PC-3 (cell line): Measurements from ENCODE around the gene PRTFDC1. TPM values are rescaled to one million over a fixed set of nuclear protein-coding genes. Genes with fewer than 3 reads are reported as not detected.

ENCODE experiments used
- ATAC-seq: fragments of 200-7000 bp; cut with Tn5 transposase; 2 replicates; pipeline ENCODE4 v1.9.1; 2020; ENCODE audit warnings: mild to moderate bottlenecking, moderate library complexity
- BruUV-seq: library from RNA; stranded (reverse); fragments of 400-500 nt; replicated peaks from 2 replicates; lab custom pipeline; 2021; lab: Mats Ljungman, UMichigan
- CTCF ChIA-PET: fragments of 300-600 bp; sonication (Branson Sonifier 250); formaldehyde crosslinking; loops from one replicate; lab custom pipeline; 2022; ENCODE audit warnings: antibody characterized with exemption; lab: Charles Lee
- POLR2A ChIA-PET: fragments of 300-600 bp; sonication (Branson Sonifier 250); formaldehyde crosslinking; loops from one replicate; lab custom pipeline; 2022; ENCODE audit warnings: antibody characterized with exemption; ENCODE audit not compliant: unreplicated experiment; lab: Charles Lee
- DNase-seq: peaks from one replicate; pipeline ENCODE4 v3.0.0-alpha.2; 2015
- H2AFZ ChIP-seq: fragments of 300-600 bp; sonication (generic); 2 replicates; pipeline ENCODE4 v1.6.0; 2016; ENCODE audit warnings: antibody characterized with exemption, low read length
- H3F3A ChIP-seq: fragments of 300-600 bp; sonication (generic); one replicate; pipeline ENCODE4 v1.6.0; 2017; ENCODE audit warnings: antibody characterized with exemption, low read length, control low read depth, mild to moderate bottlenecking; ENCODE audit not compliant: unreplicated experiment
- H3K27ac ChIP-seq: fragments of 300-600 bp; sonication (generic); 2 replicates; pipeline ENCODE4 v1.5.1; 2016; ENCODE audit warnings: mild to moderate bottlenecking, low read length
- H3K27me3 ChIP-seq: fragments of 300-600 bp; sonication (generic); 2 replicates; pipeline ENCODE4 v1.6.1; 2016; ENCODE audit warnings: low read length, mixed read lengths
- H3K36me3 ChIP-seq: fragments of 300-600 bp; sonication (generic); 2 replicates; pipeline ENCODE4 v1.6.1; 2016; ENCODE audit warnings: low read depth, mixed run types, low read length, mixed read lengths
- H3K4me1 ChIP-seq: fragments of 300-600 bp; sonication (generic); 2 replicates; pipeline ENCODE4 v1.5.1; 2016; ENCODE audit warnings: low read length; ENCODE audit not compliant: insufficient read depth
- H3K4me2 ChIP-seq: fragments of 300-600 bp; sonication (generic); 2 replicates; pipeline ENCODE4 v1.6.0; 2016; ENCODE audit warnings: low read length
- H3K4me3 ChIP-seq: fragments of 300-600 bp; sonication (generic); 2 replicates; pipeline ENCODE4 v1.5.1; 2016; ENCODE audit warnings: mild to moderate bottlenecking, low read length, mixed read lengths
- H3K79me2 ChIP-seq: fragments of 300-600 bp; sonication (generic); 2 replicates; pipeline ENCODE4 v1.6.1; 2017; ENCODE audit warnings: low read length, mixed read lengths
- H3K9ac ChIP-seq: fragments of 300-600 bp; sonication (generic); 2 replicates; pipeline ENCODE4 v1.6.0; 2016; ENCODE audit warnings: mild to moderate bottlenecking, low read length
- H3K9me2 ChIP-seq: fragments of 300-600 bp; sonication (generic); replicated peaks from 2 replicates; pipeline ENCODE4 v1.6.1; 2016; ENCODE audit warnings: mixed run types, low read length, mixed read lengths
- H3K9me3 ChIP-seq: fragments of 300-600 bp; sonication (generic); 2 replicates; pipeline ENCODE4 v1.6.1; 2016; ENCODE audit warnings: low read length, mixed read lengths
- H4K20me1 ChIP-seq: fragments of 300-600 bp; sonication (generic); 2 replicates; pipeline ENCODE4 v1.6.1; 2016; ENCODE audit warnings: low read length, mixed read lengths
- EZH2 ChIP-seq: fragments of 300-600 bp; sonication (generic); IDR thresholded peaks from one replicate; pipeline ENCODE4 v1.6.1; 2017; ENCODE audit warnings: antibody characterized with exemption, mild to moderate bottlenecking, low read length; ENCODE audit not compliant: unreplicated experiment
- EZH2phosphoT487 ChIP-seq: fragments of 300-600 bp; sonication (generic); IDR thresholded peaks from 2 replicates; pipeline ENCODE4 v1.6.1; 2018; ENCODE audit warnings: mild to moderate bottlenecking, antibody characterized with exemption, low read length, borderline replicate concordance
- intact Hi-C: fragments of 100-400 bp; cut with micrococcal nuclease; formaldehyde crosslinking; loops from 2 replicates; pipeline ENCODE4 v1.9.0; 2023
- total RNA-seq: library from RNA; depleted of rRNA; stranded (reverse); fragments of >200 nt; gene quantifications from 2 replicates; pipeline ENCODE4 v1.2.3, GENCODE V29; 2014
- TF ChIP-seq, protein P1 (sequence below): fragments of 300-600 bp; sonication (generic); conservative IDR thresholded peaks from 2 replicates; pipeline ENCODE4 v1.5.1; 2017; ENCODE audit warnings: antibody characterized with exemption, low read depth, mild to moderate bottlenecking, low read length

The PRTFDC1 gene
- total RNA-seq, 1 experiment from 2014 or later = 10.2 TPM

DNA sequence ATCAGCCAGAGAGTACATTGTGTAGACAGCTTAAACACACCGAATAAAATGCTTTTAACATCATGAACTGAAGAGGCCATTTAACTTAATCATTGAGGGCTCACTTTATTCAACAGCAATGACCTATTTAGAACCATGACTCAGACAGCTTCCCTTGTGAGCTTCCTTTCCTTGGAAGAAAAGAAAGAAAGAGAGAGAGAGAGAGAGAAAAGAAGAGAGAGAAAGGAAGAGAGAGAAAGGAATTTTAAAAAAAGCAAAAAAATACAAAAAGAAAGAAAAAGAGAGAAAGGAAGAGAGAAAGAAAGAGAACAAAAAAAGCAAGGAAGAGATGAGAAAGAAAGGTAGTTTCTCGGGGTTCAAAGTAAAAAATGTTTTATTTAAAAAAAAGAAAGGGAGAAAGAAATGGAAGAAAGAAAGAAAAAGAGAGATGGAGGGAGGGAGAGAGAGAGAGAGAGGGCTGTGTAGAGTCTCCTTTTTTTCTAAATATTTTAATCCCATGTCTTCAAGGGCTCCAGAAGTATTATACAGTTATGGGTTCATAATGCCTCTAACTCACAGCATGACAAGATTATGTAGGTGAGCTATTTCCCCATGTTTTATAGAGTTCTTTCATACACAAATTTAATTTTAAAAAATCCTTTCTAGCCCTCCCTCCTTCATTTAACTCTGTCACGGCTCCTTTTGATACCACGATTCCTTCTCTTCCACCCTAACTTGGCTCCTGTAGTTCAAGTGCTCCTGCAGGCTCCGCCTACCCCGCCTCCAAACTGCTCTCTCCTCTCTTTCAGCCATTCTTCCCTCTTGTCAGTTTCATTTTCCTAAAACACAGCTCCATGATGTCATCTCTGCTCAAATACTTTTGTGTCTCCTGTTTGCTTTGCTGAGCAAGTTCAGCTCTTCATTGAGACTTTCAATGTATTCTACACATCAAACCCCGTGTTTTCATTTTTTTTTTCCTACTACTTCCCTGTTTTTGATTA lies 85.5 kb downstream of the PRTFDC1 start:
- Histone ChIP-seq H3K4me1 (peaks cover 45% of the 10 kb centered on the region), H3K9ac (peak overlapping the region; percentile 26; the same call in 1 of the 2 replicates), H3K4me2 (peak overlapping the region; percentile 48), H4K20me1 (no peaks in the 10 kb centered on the region), H2AFZ (no peak overlapping the region), H3K36me3 (no peaks in the 10 kb centered on the region), H3K9me2 (no peaks in the 10 kb centered on the region), H3F3A (no peaks in the 10 kb centered on the region), H3K79me2 (no peaks in the 10 kb centered on the region), H3K9me3 (no peaks in the 10 kb centered on the region), H3K27me3 (no peaks in the 10 kb centered on the region), H3K27ac (peak overlapping the region; percentile 34), H3K4me3 (no peak overlapping the region)
- POLR2A ChIA-PET = interaction anchor here (0.5 to 0.6 kb wide), 2 partner anchors 95 to 195 kb away, joined by 4 read pairs; no protein-coding TSS in a partner anchor
- DNase-seq = peak; percentile 57
- TF ChIP-seq, protein P1, sequence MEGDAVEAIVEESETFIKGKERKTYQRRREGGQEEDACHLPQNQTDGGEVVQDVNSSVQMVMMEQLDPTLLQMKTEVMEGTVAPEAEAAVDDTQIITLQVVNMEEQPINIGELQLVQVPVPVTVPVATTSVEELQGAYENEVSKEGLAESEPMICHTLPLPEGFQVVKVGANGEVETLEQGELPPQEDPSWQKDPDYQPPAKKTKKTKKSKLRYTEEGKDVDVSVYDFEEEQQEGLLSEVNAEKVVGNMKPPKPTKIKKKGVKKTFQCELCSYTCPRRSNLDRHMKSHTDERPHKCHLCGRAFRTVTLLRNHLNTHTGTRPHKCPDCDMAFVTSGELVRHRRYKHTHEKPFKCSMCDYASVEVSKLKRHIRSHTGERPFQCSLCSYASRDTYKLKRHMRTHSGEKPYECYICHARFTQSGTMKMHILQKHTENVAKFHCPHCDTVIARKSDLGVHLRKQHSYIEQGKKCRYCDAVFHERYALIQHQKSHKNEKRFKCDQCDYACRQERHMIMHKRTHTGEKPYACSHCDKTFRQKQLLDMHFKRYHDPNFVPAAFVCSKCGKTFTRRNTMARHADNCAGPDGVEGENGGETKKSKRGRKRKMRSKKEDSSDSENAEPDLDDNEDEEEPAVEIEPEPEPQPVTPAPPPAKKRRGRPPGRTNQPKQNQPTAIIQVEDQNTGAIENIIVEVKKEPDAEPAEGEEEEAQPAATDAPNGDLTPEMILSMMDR = no peak
- TF ChIP-seq EZH2phosphoT487 (no peak), EZH2 (no peak)
- peak; percentile 41 for ATAC-seq
- BruUV-seq = no TSS peak
- CTCF ChIA-PET = interaction anchor here (0.7 kb wide), 2 partner anchors 9 to 85 kb away, joined by 4 to 5 read pairs; no protein-coding TSS in a partner anchor
- intact Hi-C loops = loop anchor here (5.0 to 10.0 kb wide), 4 partner anchors 35 to 222 kb away; partner anchors contain the start of gene ARHGAP21

DNA sequence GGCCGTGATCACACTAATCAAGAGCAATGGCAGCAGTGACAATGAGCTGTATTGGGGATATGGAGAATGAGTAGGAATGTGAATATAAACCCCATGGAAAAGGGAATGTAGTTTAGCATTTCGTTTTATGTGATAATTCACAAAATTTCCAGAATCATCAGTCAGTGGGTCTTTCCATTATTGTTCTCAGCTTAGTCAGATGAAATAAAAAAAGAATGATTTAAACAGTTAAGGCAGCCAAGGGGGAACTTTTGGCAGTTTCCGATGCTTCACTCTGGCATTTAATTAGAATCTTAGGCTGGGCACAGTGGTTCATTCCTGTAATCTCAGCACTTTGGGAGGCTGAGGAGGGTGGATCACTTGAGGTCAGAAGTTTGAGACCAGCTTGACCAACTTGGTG lies 86.6 kb downstream of the PRTFDC1 start:
- Histone ChIP-seq H3F3A (no peaks in the 10 kb centered on the region), H2AFZ (no peak overlapping the region), H3K9ac (no peak overlapping the region), H3K9me3 (no peaks in the 10 kb centered on the region), H3K4me2 (peak overlapping the region; percentile 38), H3K4me3 (no peak overlapping the region), H3K9me2 (no peaks in the 10 kb centered on the region), H4K20me1 (no peaks in the 10 kb centered on the region), H3K79me2 (no peaks in the 10 kb centered on the region), H3K36me3 (no peaks in the 10 kb centered on the region), H3K27me3 (no peaks in the 10 kb centered on the region), H3K27ac (peak overlapping the region; percentile 50), H3K4me1 (peaks cover 45% of the 10 kb centered on the region)
- TF ChIP-seq, protein P1 = no peak
- no peak for TF ChIP-seq EZH2
- no peak for TF ChIP-seq EZH2phosphoT487
- CTCF ChIA-PET = no interaction called here
- ATAC-seq (no peak), DNase-seq (no peak)
- intact Hi-C loops = loop anchor here (5.0 to 10.0 kb wide), 4 partner anchors 37 to 221 kb away; partner anchors contain the start of gene ARHGAP21
- no TSS peak for BruUV-seq
- POLR2A ChIA-PET = no interaction called here
